Activated effector memory CD4-positive, alpha-beta T cell treated with anti-CD3 and anti-CD28 coated beads, Interleukin-2, amount 50 U/mL, for 16 hours (primary cell): ENCODE results near the gene EIF2D.

Source experiments
- DNase-seq: peaks from one replicate; pipeline ENCODE4 v3.0.0-alpha.2; 2020

EIF2D gene

GRCh38 chr1:206568779-206569352, 43.4 kb downstream of the EIF2D start:
- DNase-seq: no peak

GRCh38 chr1:206568256-206568655, 44.0 kb downstream of the EIF2D start:
- DNase-seq: no peak

- no peak for DNase-seq
These were observed 45.3 kb downstream of the EIF2D start for GRCh38 chr1:206566999-206567398.

- no peak for DNase-seq
These were observed 46.3 kb downstream of the EIF2D start for GRCh38 chr1:206565995-206566394.

- no peak for DNase-seq
These were observed 48.7 kb downstream of the EIF2D start for GRCh38 chr1:206563367-206564207.

- no peak for DNase-seq
These were observed 52.1 kb downstream of the EIF2D start for GRCh38 chr1:206560007-206560716.

- no peak for DNase-seq
These were observed 52.6 kb downstream of the EIF2D start for GRCh38 chr1:206559672-206559995.

GRCh38 chr1:206558794-206559671, 53.2 kb downstream of the EIF2D start:
- DNase-seq: no peak

GRCh38 chr1:206557636-206558473, 54.4 kb downstream of the EIF2D start:
- DNase-seq: no peak

- DNase-seq: peak; percentile 95
These were observed 55.3 kb downstream of the EIF2D start for GRCh38 chr1:206556750-206557635.

- DNase-seq: peak; percentile 73
These were observed 56.1 kb downstream of the EIF2D start for GRCh38 chr1:206556047-206556749.

GRCh38 chr1:206555473-206555935, 56.8 kb downstream of the EIF2D start:
- peak; percentile 76 for DNase-seq

- DNase-seq: no peak
These were observed 57.4 kb downstream of the EIF2D start for GRCh38 chr1:206554701-206555472.

- no peak for DNase-seq
These were observed 58.1 kb downstream of the EIF2D start for GRCh38 chr1:206554211-206554610.

- peak; percentile 87 for DNase-seq
These were observed 60.3 kb downstream of the EIF2D start for GRCh38 chr1:206551986-206552326.

- DNase-seq: no peak
These were observed 60.8 kb downstream of the EIF2D start for GRCh38 chr1:206551296-206551985.

GRCh38 chr1:206550446-206550845, 61.8 kb downstream of the EIF2D start:
- DNase-seq: no peak

GRCh38 chr1:206547104-206547503, 65.2 kb downstream of the EIF2D start:
- DNase-seq: no peak

GRCh38 chr1:206545351-206545750, 66.9 kb downstream of the EIF2D start:
- DNase-seq: no peak
